ENCODE results near the gene IL26.

The IL26 gene

GRCh38 chr12:68259318-68259940 is 33.8 kb upstream of the IL26 start:
- Histone ChIP-seq H3K27me3 (ENCODE audit: low read length) (no peaks in the 10 kb centered on the region), H3F3A (ENCODE audit: insufficient read depth) (no peaks in the 10 kb centered on the region), H2AFZ (ENCODE audit: low read depth, low read length, severe bottlenecking) (no peak overlapping the region), H3K27ac (ENCODE audit: low read depth, low read length) (no peak overlapping the region), H3K9me3 (ENCODE audit: insufficient read depth, low read length) (no peaks in the 10 kb centered on the region), H3K9me2 (replicated peaks; ENCODE audit: insufficient read depth, low read length) (no peaks in the 10 kb centered on the region), H4K20me1 (ENCODE audit: low read depth, low read length) (no peaks in the 10 kb centered on the region), H3K36me3 (ENCODE audit: low read length) (no peaks in the 10 kb centered on the region), H3K4me3 (ENCODE audit: insufficient read depth, low read length, poor library complexity, severe bottlenecking) (no peak overlapping the region), H3K79me2 (ENCODE audit: insufficient read depth, low read length) (no peaks in the 10 kb centered on the region), H3K4me2 (ENCODE audit: low read depth, low read length, poor library complexity, severe bottlenecking) (no peak overlapping the region), H3K9ac (ENCODE audit: low read length) (no peak overlapping the region)
- TF ChIP-seq EZH2phosphoT487 (conservative IDR thresholded peaks at IDR 0.05; ENCODE audit: low read length): no peak
- no peak for TF ChIP-seq CTCF (IDR thresholded peaks at IDR 0.05; ENCODE audit: insufficient read depth, low read length, poor library complexity, severe bottlenecking)

GRCh38 chr12:68253504-68253903 is 27.9 kb upstream of the IL26 start, which contains the start of gene IL22:
Gene IL22 (minus strand): TSS chr12:68253604. CDS start chr12:68253448, 156 bp downstream.
- no peaks in the 10 kb centered on the region for H3K9me3 ChIP-seq (ENCODE audit: insufficient read depth, low read length)
- H3K4me2 ChIP-seq (ENCODE audit: low read depth, low read length, poor library complexity, severe bottlenecking): no peak within 1 kb of the TSS
- no peak for TF ChIP-seq CTCF (IDR thresholded peaks at IDR 0.05; ENCODE audit: insufficient read depth, low read length, poor library complexity, severe bottlenecking)
- no peak for TF ChIP-seq EZH2phosphoT487 (conservative IDR thresholded peaks at IDR 0.05; ENCODE audit: low read length)
- no peaks in the 10 kb centered on the region for H3K36me3 ChIP-seq (ENCODE audit: low read length)
- no peaks in the 10 kb centered on the region for H4K20me1 ChIP-seq (ENCODE audit: low read depth, low read length)
- no peaks in the 10 kb centered on the region for H3K79me2 ChIP-seq (ENCODE audit: insufficient read depth, low read length)
- H3K9ac ChIP-seq (ENCODE audit: low read length): no peak within 1 kb of the TSS
- no peak within 1 kb of the TSS for H3K4me3 ChIP-seq (ENCODE audit: insufficient read depth, low read length, poor library complexity, severe bottlenecking)
- no peaks in the 10 kb centered on the region for H3K27me3 ChIP-seq (ENCODE audit: low read length)
- no peaks in the 10 kb centered on the region for H3F3A ChIP-seq (ENCODE audit: insufficient read depth)
- H2AFZ ChIP-seq (ENCODE audit: low read depth, low read length, severe bottlenecking): no peak within 1 kb of the TSS
- no peak within 1 kb of the TSS for H3K27ac ChIP-seq (ENCODE audit: low read depth, low read length)
- no peaks in the 10 kb centered on the region for H3K9me2 ChIP-seq (replicated peaks; ENCODE audit: insufficient read depth, low read length)

GRCh38 chr12:68252077-68252476 is 26.5 kb upstream of the IL26 start:
- Histone ChIP-seq H3K9ac (ENCODE audit: low read length) (no peak overlapping the region), H4K20me1 (ENCODE audit: low read depth, low read length) (no peaks in the 10 kb centered on the region)

More at GRCh38 chr12:68252077-68252476, 26.5 kb upstream of the IL26 start:
- no peak for TF ChIP-seq EZH2phosphoT487 (conservative IDR thresholded peaks at IDR 0.05; ENCODE audit: low read length)
- no peak for TF ChIP-seq CTCF (IDR thresholded peaks at IDR 0.05; ENCODE audit: insufficient read depth, low read length, poor library complexity, severe bottlenecking)
- Histone ChIP-seq H3K9me2 (replicated peaks; ENCODE audit: insufficient read depth, low read length) (no peaks in the 10 kb centered on the region), H3K4me2 (ENCODE audit: low read depth, low read length, poor library complexity, severe bottlenecking) (no peak overlapping the region), H3K9me3 (ENCODE audit: insufficient read depth, low read length) (no peaks in the 10 kb centered on the region), H3K27ac (ENCODE audit: low read depth, low read length) (no peak overlapping the region), H3K79me2 (ENCODE audit: insufficient read depth, low read length) (no peaks in the 10 kb centered on the region), H3K36me3 (ENCODE audit: low read length) (no peaks in the 10 kb centered on the region), H3K27me3 (ENCODE audit: low read length) (no peaks in the 10 kb centered on the region), H2AFZ (ENCODE audit: low read depth, low read length, severe bottlenecking) (no peak overlapping the region), H3K4me3 (ENCODE audit: insufficient read depth, low read length, poor library complexity, severe bottlenecking) (no peak overlapping the region), H3F3A (ENCODE audit: insufficient read depth) (no peaks in the 10 kb centered on the region)
